ENCODE data around the gene DIP2B.
"Not testable (repeated sequence)": the region's sequence is repeated elsewhere in the genome, so short reads cannot be mapped to it uniquely, and the experiment has no call there.

The DIP2B gene

GRCh38 chr12:50550530-50551223, 45.9 kb downstream of the DIP2B start:
- no peak for DNase-seq

DNA sequence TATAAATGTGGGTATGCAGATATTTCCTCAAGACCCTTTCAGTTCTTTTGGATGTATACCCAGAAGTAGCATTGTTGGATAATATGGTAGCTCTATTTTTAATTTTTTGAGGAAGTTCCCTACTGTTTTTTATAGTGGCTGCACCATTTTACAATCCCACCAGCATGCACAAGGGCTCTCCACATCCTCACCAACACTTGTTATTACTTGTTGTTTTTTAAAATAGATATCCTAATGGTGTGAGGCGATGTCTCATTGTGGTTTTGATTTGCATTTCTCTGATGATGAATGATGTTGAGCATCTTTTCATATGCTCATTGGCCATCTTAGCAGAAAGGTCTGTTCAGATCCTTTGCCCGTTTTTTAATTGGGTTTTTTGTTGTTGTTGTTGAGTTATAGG, 47.1 kb downstream of the DIP2B start:
- DNase-seq = no peak

DNA sequence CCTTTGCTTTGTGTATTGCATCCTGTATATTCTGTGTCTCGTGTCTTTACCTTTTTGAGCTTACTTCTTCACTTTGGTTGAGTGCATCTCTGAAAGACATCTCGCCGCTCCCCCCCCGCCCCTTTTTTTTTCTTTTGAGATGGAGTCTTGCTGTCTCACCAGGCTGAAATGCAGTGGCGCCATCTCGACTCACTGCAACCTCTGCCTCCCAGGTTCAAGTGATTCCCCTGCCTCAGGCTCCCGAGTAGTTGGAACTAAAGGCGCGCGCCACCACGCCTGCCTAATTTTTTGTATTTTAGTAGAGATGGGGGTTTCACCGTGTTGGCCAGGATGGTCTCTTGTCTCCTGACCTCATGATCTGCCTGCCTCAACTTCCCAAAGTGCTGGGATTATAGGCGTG, 49.9 kb downstream of the DIP2B start:
- no peak for DNase-seq

- DNase-seq = no peak
Observed at GRCh38 chr12:50555471-50555885, 50.7 kb downstream of the DIP2B start.

GRCh38 chr12:50556273-50556672, 51.5 kb downstream of the DIP2B start:
- DNase-seq = no peak

- DNase-seq = not testable (repeated sequence)
Observed at GRCh38 chr12:50556796-50557195, 52.0 kb downstream of the DIP2B start.

GRCh38 chr12:50557421-50557820, 52.6 kb downstream of the DIP2B start:
- DNase-seq = no peak

GRCh38 chr12:50558970-50559369, 54.2 kb downstream of the DIP2B start:
- DNase-seq = no peak

GRCh38 chr12:50562520-50563433, 58.0 kb downstream of the DIP2B start:
- DNase-seq = no peak

DNA sequence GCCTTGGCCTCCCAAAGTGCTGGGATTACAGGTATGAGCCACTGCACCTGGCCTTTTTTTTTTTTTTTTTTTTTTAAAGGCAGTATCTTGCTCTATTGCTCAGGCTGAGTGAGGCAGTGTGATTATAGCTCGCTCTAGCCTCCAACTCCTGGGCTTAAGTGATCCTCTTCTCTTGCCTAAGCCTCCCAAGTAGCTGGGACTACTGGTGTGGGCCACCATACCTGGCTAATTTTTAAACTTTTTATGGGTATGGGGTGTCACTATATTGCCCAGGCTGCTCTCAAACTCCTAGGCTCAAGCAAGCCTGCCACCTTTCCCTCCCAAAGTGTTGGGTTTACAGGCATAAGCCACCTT, 58.6 kb downstream of the DIP2B start:
- DNase-seq = no peak

DNA sequence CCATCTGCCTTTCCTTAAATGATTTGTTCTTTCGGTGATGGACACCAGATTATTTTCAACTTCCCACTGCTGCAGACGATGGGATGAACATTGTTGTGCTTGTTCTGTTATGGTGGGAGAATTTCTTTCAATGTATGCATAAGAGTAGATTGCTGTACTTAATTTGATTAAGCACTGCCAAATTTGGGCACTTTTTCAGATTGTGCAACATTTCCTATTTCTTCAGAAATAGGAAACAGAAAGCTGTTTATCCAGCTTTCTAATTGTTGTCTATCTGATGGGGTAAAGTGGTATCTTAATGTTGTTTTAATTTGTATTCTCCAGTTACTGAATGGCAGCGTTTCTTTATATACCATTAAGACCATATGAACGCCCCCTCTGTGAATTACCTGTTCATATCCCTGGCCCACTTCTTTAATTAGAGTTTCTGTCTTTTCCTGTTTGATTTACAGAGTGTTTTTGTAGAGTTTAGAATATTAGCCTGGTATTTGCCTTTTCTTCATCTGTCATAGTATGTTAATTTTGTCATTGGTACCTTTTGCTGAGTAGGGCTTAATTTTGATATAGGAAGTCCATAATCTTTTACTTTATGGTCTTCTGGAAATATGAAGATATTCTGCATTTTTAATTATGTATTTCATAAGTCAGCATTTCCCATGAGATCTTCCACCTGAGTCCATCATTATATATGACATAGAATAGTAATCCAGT, 59.6 kb downstream of the DIP2B start:
- DNase-seq = no peak

- no peak for DNase-seq
Observed at GRCh38 chr12:50564948-50565297, 60.1 kb downstream of the DIP2B start.

DNA sequence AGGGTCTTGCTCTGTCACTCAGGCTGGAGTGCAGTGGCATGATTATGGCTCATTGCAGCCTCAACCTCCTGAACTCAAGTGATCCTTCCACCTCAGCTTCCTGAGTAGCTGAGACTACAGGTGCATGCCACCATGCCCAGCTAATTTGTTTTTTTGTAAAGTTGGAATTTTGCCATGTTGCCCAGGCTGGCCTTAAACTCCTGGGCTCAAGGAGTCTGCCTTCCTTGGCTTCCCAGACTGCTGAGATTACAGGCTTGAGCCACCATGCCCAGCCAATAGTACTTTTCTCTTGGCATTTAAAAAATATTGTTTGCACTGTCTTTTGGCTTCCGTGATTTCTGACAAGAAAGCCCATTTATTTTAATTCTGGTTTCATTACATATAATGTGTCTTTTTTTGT, 61.3 kb downstream of the DIP2B start:
- DNase-seq = no peak

- no peak for DNase-seq
Observed at GRCh38 chr12:50567926-50568325, 63.1 kb downstream of the DIP2B start.

GRCh38 chr12:50568338-50569091, 63.7 kb downstream of the DIP2B start:
- no peak for DNase-seq

DNA sequence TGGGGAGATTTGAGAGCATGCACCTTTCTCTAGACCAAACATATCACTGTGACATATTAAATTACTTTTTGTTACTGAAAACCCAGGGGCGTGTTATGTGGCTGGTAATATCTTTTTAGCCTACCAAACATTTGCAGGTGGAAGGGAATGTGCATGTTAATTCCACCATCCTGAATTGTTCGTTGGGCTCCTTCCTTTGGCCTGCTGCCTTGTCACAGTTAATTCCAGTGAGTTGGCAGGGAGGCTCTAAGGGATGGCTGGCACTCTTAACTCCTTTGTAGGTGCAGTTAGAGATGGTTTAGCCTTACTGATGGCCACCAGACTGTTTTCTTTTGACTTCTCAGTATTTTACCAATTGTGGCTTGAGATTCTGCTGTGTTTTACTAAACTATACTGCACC, 64.5 kb downstream of the DIP2B start:
- DNase-seq = peak; percentile 11

DNA sequence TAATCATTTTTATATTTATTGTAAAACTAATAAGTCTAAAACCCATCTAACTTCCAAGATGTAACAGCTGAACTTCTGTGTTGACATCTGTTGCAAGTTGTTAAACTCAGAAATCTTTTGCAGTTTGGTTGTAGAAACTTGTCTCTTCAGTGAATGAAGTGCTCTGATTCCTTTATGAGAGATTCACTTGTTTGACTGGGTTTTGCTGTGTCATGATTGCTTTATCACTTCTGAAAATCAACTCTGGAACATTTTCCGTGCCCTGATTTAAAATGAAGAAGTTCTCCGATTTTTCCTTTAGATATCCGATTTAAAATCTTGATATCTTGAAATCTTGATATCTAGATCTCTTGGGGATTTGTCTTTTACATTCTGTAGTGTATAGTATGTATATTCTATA, 65.1 kb downstream of the DIP2B start:
- no peak for DNase-seq

DNA sequence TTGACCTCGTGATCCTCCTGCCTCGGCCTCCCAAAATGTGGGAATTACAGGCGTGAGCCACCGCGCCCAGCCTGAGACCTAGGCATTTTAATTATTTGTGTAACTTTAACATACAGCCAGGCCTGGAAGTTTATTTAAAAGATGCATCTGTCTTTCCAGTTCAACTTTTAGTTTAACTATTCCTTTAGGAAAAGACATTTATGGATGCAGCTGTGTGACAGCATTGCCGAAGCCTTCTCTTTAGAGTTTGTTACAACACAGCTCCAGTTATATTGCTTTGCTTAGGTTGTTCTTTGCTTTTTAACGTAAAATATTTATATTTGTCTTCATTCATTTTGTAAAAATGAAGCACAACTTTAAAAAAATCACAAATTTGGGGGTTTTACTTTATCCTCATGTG, 67.0 kb downstream of the DIP2B start:
- no peak for DNase-seq

GRCh38 chr12:50572287-50572686, 67.5 kb downstream of the DIP2B start:
- DNase-seq = no peak

- no peak for DNase-seq
Observed at GRCh38 chr12:50572760-50573159, 68.0 kb downstream of the DIP2B start.

- DNase-seq = no peak
Observed at GRCh38 chr12:50573271-50573670, 68.5 kb downstream of the DIP2B start.

GRCh38 chr12:50574601-50575348, 70.0 kb downstream of the DIP2B start:
- DNase-seq = no peak

Data from retina (tissue), 1 donor.